Measurements from ENCODE around the gene CTPS2.

DNA sequence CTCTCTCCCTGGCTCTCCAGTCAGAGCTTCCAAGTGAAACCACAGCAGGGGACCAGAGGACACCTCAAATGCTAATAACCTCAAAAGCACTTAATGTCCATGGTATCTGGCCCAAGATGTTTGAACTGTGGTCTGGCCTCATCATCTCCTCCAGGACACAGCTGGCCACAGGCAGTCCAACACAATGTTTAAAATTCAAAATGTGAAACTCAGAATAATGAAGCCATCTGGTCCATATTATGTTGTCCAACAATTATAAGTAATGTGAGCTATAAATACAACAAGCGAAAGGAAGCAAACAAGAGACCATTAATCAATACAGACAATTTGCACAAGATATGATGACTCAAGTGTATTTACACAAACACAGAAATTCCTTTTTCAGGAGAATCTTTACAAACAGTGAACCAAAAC lies 153.3 kb downstream of the CTPS2 start:
- TF ChIP-seq, protein P1, sequence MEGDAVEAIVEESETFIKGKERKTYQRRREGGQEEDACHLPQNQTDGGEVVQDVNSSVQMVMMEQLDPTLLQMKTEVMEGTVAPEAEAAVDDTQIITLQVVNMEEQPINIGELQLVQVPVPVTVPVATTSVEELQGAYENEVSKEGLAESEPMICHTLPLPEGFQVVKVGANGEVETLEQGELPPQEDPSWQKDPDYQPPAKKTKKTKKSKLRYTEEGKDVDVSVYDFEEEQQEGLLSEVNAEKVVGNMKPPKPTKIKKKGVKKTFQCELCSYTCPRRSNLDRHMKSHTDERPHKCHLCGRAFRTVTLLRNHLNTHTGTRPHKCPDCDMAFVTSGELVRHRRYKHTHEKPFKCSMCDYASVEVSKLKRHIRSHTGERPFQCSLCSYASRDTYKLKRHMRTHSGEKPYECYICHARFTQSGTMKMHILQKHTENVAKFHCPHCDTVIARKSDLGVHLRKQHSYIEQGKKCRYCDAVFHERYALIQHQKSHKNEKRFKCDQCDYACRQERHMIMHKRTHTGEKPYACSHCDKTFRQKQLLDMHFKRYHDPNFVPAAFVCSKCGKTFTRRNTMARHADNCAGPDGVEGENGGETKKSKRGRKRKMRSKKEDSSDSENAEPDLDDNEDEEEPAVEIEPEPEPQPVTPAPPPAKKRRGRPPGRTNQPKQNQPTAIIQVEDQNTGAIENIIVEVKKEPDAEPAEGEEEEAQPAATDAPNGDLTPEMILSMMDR (IDR thresholded peaks at IDR 0.05) = no peak
- TF ChIP-seq POLR2A (IDR thresholded peaks at IDR 0.05) = no peak

Measured in stomach (tissue), 4 donors.